HG03280 (cell line): ENCODE data around the gene CDH4.
"Not testable (repeated sequence)": the region's sequence is repeated elsewhere in the genome, so short reads cannot be mapped to it uniquely, and the experiment has no call there.

Experiments used
- ATAC-seq: cut with Tn5 transposase; IDR thresholded peaks from one replicate; pipeline ENCODE4 v1.9.1; 2021; ENCODE audit warnings: mild to moderate bottlenecking, moderate library complexity; ENCODE audit not compliant: unreplicated experiment

The CDH4 gene

GRCh38 chr20:61845233-61845671 lies 593.2 kb downstream of the CDH4 start:
- no peak for ATAC-seq

GRCh38 chr20:61846074-61846473 lies 594.0 kb downstream of the CDH4 start:
- ATAC-seq = no peak

GRCh38 chr20:61846741-61847419 lies 594.8 kb downstream of the CDH4 start:
- ATAC-seq = no peak

- no peak for ATAC-seq
Observed at GRCh38 chr20:61847420-61847748, 595.3 kb downstream of the CDH4 start.

GRCh38 chr20:61847986-61848385 lies 595.9 kb downstream of the CDH4 start:
- ATAC-seq = no peak

GRCh38 chr20:61848851-61849250 lies 596.8 kb downstream of the CDH4 start:
- no peak for ATAC-seq

GRCh38 chr20:61849376-61849775 lies 597.3 kb downstream of the CDH4 start:
- ATAC-seq = no peak

- ATAC-seq = no peak
Observed at GRCh38 chr20:61849822-61850221, 597.8 kb downstream of the CDH4 start.

- ATAC-seq = no peak
Observed at GRCh38 chr20:61850457-61850856, 598.4 kb downstream of the CDH4 start.

- no peak for ATAC-seq
Observed at GRCh38 chr20:61850926-61851900, 599.2 kb downstream of the CDH4 start.

- no peak for ATAC-seq
Observed at GRCh38 chr20:61852268-61853072, 600.4 kb downstream of the CDH4 start.

- no peak for ATAC-seq
Observed at GRCh38 chr20:61853073-61854005, 601.3 kb downstream of the CDH4 start.

- ATAC-seq = not testable (repeated sequence)
Observed at GRCh38 chr20:61854538-61854937, 602.5 kb downstream of the CDH4 start.

GRCh38 chr20:61855286-61855685 lies 603.2 kb downstream of the CDH4 start:
- no peak for ATAC-seq

GRCh38 chr20:61856626-61857413 lies 604.8 kb downstream of the CDH4 start:
- no peak for ATAC-seq

- ATAC-seq = no peak
Observed at GRCh38 chr20:61857414-61857775, 605.3 kb downstream of the CDH4 start.

GRCh38 chr20:61857884-61858283 lies 605.8 kb downstream of the CDH4 start:
- ATAC-seq = no peak

- ATAC-seq = no peak
Observed at GRCh38 chr20:61859767-61860166, 607.7 kb downstream of the CDH4 start.

- ATAC-seq = no peak
Observed at GRCh38 chr20:61860260-61860987, 608.4 kb downstream of the CDH4 start.
